CD4-positive, alpha-beta T cell treated with Interferon gamma for 1 hour (primary cell): ENCODE results near the gene AMD1.
A peak's percentile ranks its signal among the peaks of the same experiment; 100 is the strongest.
"Not testable (repeated sequence)": the region's sequence is repeated elsewhere in the genome, so short reads cannot be mapped to it uniquely, and the experiment has no call there.

Source experiments
- DNase-seq: peaks from one replicate; pipeline ENCODE4 v3.0.0-alpha.2; 2020

AMD1 gene

DNA sequence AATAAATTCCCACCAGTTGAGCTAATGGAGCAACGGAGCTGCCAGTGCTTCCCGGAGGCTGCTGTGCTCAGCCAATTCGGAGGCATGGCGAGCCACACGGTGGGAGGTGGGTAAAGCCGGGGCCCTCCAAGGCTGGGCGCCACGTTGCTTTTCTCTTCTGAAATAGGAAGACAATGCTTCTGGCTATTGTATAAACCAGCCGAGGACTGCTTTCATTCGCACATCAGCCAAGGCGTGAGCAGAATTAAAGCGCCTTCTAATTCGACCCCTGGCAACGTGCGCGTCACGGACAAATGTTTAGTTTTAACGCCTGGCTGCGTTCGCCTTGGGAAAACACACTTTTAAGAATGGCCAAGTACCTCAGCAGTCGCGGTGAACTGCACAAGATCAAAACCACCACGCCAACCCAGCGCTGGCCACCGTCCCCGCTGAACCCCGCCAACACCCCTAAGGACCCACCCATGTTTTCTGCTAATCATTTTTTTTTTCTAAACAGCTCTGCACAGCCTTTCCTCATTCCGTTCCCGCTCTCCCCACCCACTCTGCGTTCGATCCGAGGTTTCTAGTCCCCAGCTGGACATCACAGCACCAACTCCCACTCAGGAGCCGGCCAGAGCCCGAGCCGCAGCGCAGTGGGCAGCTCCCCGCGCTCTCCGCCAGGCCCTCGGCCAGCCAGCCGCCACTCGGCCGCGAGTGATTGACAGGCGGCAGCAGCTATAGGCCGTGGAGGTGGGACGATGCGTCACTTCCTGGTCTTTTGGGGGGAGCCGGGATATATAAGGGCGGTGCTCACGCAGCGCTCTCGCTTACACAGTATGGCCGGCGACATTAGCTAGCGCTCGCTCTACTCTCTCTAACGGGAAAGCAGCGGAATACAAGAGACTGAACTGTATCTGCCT is at the start of gene AMD1:
TSS of gene AMD1 (plus strand) at position 805 of the 899 bp plus-strand sequence. CDS start 321 bp downstream, outside the sequence.
- DNase-seq = peak; percentile 96

DNA sequence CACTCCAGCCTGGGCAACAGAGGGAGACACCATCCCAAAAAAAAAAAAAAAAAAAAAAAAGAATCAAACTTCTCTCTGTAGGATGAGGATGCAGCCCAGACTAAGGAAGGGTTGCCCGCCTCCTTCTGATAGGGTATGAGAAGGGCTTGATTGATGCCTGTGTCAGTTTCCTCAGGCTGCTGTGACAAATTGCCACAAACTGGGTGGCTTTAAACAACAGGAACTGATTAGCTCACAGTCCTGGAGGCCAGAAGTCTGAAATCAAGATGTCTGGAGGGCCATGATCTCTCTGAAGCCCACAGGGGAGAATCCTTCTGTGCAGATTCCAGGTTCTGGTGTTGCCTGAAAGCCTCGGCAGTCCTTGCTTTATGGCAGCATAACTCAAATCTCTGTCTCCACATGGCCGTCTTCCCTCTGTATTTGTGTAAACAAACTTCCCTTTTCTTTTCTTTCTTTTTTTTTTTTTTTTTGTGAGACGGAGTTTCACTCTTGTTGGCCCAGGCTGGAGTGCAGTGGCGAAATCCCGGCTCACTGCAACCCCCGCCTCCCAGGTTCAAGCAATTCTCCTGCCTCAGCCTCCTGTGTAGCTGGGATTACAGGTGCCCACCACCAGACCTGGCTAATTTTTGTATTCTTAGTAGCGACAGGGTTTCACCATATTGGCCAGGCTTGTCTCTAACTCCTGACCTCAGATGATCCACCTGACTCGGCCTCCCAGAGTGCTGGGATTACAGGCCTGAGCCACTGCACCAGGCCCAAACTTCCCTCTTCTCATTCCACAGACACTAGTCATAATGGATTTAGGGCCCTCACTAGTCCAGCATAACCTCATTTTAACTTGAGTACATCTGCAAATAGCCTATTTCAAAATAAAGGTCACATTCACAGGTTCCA is 48.1 kb upstream of the AMD1 start:
- peak; percentile 18 for DNase-seq

DNA sequence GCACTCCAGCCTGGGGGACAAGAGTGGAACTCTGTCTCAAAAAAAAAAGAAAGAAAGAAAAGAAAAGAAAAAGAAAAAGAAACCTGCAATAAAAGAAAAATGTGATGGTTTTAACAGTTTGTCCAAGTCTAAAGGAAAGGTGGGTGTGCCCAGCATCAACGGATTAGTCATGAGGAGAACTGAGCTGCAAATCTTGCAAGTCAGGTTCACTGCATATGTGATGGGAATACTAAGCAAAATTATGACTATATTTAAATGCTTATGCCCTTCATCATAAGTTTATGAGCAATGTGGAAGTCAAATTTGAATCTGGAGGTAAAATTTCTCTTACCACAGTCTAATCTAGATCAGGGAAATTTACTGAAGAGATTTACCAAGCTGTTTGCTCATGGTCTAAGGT is 46.2 kb upstream of the AMD1 start:
- DNase-seq = no peak

DNA sequence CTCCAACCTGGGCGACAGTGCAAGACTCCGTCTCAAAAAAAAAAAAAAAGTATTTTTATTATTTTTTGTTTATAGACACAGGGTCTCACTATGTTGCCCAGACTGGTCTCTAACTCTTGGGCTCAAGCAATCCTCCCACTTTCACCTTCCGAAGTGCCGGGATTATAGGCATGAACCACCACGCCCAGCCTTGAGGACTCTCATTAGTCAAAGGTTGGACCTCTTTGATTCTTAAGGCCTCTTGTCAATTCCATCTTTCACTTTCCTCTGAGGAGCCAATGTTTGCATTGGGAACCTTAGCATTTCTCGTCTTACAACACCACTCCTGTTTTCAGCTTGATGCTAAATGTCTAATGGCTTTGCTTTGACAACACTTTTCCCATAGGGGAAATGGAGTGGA is 43.2 kb upstream of the AMD1 start:
- DNase-seq = no peak

DNA sequence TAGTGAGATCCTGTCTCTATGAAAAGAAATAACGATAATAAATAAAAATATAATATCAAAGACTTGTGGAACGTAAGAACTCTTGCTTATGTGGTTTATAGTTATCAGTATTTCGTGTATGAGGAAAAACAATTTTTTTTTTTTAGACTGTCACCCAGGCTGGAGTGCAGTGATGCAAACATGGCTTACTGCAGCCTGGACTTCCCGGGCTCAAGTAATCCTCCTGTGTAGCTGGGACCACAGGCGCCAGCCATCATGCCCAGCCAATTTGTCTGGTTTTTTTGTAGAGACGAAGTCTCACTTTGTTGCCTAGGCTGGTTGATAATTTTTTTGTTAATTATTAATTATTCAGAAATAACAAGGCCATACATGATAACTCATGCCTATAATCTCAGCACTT is 40.8 kb upstream of the AMD1 start:
- no peak for DNase-seq

DNA sequence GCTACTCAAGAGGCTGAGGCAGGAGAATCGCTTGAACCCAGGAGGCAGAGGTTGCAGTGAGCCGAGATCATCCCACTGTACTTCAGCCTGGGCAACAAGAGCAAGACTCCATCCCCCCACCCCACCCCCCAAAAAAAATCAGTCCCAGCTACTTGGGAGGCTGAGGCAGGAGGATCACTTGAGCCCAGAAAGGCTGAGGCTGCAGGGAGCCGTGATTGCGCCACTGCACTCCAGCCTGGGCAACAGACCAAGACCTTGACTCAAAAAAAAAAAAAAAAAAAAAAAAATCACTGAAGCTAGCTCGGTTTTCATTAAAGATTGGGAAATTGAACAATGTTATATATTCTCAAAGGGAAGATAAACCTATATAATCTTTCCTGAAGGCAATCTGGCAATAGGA is 38.8 kb upstream of the AMD1 start:
- not testable (repeated sequence) for DNase-seq

DNA sequence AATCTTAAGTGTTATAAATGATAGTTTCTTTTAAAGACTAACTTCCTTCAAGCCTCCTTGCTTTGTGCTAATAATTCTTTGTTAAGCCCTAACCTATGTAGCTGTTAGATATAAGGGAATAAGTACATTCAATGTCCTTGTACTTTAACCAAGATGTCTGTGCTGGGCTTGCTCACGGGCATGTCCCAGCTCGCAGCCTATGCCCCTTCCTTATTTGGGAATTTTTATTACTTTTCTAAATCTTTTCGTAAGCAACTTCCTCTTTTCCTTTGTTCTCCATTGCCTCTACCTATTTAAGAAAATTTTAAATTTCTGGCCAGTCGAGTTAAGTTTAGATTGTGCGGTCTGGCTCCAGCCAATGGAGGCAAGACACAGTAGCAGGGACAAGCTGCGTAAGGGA is 33.3 kb upstream of the AMD1 start:
- DNase-seq = no peak

DNA sequence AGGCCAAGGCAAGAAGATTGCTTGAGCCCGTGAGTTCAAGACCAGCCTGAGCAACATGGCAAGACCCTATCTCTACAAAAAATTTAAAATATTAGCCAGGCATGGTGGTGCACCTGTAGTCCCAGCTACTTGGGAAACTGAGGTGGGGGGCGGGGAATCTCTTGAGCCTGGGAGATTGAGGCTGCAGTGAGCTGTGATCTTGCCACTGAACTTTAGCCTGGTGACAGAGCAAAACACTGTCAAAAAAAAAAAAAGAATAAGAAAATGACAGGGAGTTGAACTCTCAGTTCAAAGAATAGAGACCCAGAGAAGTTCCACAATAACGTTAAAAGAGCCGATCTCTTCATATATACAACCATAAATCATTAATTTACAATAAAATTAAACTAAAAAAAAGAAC is 24.8 kb upstream of the AMD1 start:
- no peak for DNase-seq

DNA sequence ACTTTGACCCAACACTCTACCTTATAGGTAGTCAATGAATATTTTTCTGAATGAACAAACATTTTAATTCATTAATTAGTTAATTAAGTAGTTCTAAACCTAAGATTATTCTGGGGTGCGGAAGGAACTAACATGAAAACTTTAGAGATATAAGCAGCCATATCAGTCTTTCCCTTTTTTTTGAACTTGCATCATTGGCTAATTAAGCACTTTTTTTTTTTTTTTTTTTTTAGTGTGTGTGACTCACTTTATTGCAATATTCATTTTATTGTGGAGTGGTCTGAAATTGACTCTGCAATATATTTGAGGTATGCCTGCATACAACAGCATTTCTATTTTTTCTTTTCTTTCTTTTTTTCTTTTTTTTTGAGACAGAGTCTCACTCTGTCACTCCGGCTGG is 21.8 kb upstream of the AMD1 start:
- DNase-seq = no peak

DNA sequence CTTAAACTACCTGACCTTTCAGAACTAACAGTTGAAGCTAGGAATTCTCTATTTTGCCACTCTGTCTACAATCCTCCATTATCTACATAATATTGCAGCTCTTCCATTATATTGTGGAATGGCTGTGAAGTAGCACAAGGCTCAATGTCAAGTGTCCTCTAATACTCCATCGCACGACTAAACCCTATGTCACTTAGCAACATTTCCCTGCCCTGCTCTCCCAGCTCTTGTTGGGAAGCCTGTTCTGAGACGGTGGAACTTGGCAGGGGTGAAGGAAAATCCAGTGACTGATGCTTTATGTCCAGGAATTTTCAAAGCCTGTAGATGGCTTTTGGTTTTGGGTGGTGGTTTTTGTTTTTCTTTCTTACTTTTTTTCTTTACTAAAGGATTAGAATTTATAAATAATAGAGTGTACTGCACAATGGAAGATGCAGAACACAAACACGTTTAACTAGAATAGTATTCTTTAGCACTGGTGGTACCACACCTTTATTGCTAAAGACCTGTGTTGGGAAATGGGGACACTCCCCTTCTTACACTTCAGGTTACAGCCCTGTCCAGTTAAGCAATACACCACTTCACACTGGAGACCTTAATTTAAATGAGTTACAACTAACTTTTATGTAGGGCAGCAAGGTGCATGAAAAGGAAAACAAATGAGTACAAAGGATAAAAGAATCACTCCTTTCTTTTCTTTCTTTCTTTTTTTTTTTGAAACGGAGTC is 20.7 kb upstream of the AMD1 start:
- DNase-seq = no peak

DNA sequence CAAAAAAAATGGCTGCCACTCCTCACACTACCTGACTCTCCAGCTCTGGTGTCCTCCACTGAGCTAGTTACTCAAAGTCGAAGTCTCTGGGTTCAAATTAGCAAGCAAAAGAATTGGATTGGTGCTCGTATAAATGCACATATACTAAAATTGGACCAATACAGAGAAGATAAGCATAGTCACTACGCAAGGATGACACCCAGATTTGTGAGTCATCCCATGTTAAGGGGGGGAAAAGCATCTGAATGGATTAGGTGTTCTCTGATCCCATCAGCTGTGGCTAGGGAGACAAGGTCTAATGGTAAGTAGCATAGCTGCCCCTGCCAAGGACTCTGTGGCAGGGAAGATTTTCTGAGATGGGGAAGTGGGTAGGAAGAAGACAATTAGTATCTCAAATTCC is 18.3 kb upstream of the AMD1 start:
- no peak for DNase-seq

DNA sequence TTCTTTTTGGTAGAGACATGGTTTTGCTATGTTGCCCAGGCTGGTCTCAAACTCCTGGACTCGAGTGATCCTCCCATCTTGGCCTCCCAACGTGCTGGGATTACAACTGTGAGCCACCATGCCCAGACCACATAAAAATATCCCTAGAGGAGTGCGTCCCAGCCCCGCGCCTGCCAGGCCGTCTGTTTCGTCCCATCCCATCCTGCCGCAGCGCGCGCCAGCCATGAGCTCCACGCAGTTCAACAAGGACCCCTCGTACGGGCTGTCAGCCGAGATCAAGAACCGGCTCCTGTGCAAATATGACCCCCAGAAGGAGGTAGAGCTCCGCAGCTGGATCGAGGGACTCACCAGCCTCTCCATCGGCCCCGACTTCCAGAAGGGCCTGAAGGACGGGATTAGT is 16.6 kb upstream of the AMD1 start:
- no peak for DNase-seq

DNA sequence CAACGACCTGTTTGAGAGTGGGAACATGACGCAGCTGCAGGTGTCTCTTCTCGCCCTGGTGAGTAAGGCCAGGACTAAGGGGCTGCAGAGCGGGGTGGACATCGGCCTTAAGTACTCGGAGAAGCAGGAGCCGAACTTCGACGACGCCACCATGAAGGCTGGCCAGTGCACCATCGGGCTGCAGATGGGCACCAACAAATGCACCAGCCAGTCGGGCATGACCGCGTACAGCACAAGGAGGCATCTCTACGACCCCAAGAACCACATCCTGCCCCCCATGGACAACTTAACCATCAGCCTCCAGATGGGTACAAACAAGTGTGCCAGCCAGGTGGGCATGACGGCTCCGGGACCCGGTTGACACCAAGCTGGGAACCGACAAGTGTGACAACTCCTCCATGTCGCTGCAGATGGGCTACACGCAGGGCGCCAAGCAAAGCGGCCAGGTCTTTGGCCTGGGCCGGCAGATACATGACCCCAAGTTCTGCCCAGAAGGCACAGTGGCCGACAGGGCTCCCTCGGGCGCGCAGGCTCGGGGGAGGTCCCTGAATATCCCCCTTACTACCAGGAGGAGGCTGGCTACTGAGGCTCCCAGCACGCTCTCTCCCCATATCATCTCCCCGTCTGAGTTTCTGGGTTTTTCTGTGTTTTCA is 15.9 kb upstream of the AMD1 start:
- no peak for DNase-seq

DNA sequence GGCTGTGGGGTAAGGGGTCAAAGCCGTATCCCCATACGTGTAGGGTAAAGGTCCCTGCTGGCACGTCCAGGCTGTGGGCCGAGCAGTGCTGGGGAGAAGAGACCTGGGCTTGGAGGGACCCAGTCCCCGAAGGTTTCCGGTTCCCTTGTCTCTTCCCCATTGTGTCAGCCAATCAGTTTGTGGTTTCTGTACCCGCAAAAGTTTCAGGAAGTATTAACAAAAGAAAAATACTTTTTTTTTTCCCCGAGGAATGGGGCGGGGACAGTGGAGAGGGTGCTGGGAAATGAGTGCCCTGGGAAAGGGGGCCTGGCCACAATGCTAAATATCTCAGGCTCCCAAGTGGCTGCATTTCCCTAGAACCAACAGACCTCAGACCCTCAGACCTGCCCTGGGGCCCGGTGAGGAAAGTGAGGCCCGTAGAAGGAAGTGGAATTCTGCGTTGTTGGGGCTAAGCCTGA is 15.2 kb upstream of the AMD1 start:
- DNase-seq = peak; percentile 23

DNA sequence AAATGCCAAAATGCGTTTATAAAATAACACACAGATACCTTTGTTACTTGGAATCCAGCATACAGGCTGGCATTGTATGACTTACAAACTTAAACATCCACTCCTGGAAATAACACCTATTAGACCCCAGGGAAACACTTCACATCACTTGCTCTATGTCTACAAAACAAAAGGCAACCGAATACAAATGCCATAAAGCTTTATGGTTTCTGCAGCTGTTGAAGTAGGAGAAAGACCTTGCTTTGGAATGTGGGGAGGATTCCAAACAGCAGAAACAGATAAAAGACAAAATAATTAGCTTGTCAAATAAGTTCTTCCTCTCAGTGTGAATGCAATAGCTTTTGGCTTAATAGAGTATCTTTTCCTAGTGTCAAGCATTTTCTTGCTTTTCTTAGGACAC is 9.8 kb upstream of the AMD1 start:
- no peak for DNase-seq

DNA sequence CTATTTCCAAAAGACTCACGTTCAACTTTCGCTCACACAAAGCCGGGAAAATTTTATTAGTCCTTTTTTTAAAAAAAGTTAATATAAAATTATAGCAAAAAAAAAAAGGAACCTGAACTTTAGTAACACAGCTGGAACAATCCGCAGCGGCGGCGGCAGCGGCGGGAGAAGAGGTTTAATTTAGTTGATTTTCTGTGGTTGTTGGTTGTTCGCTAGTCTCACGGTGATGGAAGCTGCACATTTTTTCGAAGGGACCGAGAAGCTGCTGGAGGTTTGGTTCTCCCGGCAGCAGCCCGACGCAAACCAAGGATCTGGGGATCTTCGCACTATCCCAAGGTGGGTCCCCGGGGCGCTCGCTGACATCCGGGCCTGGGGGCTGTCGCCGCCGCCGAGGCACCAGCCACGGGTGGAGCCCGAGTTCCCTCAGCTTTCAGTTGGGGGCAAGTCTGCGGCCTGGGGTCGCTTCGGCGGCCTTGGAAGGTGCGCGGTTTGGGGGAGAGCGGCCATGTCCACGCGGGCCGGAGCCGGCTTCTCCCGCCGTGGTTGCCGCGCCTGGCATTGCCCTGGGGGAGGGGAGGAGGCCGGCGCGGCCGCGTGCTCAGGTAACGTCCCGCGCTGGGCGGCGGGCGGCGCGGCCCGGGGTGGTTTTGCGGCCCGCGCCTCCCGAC is 429 bp downstream of the AMD1 start:
- DNase-seq = no peak

DNA sequence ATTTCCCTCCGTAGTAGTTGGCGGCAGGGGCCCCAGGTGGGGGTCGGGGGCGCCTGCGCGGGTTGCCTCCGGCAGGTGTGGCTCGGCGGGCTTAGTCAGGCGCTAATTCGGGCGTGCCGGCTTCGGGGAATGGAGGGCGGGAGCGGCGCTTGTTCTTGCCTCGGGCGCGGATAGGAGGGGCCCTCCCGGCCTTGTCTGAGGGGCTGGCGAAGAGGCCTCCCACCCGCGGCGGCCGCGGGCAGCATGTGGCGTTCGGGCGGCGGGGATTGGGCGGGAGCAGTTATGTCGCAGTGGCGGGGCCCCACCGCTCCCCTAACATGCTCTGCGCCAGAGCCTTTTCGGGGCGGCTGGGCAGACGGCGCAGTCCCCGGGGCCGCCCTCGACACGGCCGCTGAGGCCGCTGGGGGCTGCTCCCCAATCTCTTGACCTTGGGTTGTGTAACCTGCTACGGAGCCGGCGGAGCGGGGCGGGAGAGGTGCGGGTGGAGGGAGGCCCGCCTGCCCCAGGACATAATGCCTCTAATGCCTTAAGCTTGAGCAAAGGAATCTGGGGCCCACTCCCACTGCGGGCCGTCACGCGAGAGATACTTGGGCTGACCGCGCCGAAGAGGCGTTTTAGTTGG is 1.1 kb downstream of the AMD1 start:
- peak; percentile 59 for DNase-seq

DNA sequence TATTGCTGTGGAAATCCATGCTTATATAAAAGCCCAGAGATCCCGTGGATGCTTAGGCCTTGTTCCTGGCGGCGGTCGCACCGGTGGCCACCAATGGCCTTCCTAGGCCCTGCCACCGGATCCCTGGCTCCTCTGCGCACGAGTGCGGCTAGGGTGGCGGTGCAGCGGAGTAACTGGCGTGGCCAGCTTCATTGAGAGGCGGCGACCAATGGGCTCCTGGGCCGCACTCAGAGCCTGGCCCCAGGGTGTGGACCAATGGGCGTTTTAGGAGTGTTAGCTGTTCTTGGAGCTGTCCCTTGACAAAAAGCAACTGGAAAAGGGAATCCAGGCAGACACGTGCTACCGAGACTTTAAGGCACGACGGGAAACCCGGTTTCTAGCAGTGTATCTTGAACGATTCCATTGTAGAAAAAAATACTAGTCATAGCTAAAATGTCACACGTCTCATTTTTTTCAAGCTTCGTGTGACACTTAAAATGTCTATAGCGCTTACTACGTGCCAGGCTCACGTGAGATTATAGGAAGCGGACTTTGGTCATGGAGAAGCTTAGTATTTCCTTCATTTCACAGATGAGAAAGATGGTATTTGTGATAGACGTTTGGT is 1.7 kb downstream of the AMD1 start:
- peak; percentile 77 for DNase-seq

DNA sequence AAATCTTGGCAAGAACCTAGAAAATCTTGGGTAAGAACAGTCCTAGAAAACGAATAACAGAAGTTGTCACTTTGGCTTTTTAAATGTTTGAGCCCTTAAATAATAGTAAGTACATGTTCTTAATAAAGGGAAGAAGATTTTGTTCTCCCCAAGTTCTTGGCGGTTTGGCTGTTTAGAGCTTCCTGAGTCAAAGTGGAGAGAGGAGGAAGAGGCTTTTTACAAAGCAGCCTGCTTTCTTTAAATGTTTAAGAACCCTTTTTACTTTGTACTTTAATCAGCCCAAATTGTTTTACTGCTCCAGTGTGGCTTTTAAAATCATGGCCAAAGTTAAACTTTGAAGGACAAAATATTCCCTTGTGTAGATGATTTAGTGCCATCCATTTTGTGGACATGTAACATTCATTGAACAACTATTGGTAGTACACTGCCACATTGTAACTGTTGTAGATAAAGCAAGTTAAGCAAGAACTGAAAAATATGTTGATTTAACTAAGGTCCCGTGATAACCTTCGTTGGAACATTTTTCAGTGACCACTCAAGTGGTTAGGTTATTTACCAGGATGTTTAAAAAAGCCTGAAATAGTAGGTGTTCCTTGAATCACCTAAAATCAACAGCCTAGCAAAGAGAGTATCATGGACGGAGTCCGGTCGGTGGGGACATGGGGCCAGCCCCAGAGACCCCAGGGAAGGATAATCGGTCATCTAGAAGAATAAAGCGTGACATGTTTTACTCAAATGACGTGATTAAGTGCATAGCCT is 2.4 kb downstream of the AMD1 start:
- DNase-seq = no peak

DNA sequence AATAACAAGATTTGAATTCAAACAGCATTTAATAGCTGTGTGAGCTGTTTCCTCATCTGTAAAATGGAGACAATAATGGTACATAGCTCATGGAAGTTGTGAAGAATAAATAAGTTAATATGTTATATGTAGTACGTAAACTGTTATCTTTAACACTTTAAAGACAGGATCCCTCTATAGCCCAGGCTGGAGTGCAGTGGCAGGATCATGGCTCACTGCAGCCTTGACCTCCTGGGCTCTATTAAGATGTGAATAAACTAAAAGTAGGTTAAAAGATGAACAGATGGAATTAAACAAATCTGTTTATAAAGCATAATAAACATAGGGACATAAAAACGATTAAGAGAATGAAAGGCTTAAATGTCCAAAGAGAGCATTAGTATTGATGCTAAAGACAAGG is 3.0 kb downstream of the AMD1 start:
- DNase-seq = no peak
